Heart left ventricle (tissue), 13 donors: ENCODE data around the gene DCPS.

Experiments
- CTCF ChIP-seq, 12 donors: fragments of 200-600 bp; sonication (generic) in 4 of 12; IDR thresholded peaks; one replicate each; pipeline versions ENCODE4 v1.5.0 to v1.8.0; 2018 to 2022; ENCODE audit warnings: antibody characterized with exemption in 12 of 12, mild to moderate bottlenecking in 5 of 12
- POLR2A ChIP-seq, 2 donors: fragments of 450-650 bp; IDR thresholded peaks; one replicate each; pipeline ENCODE4 v1.6.1; 2017; ENCODE audit warnings: antibody characterized with exemption in 2 of 2, mild to moderate bottlenecking in 2 of 2, moderate library complexity in 2 of 2
- donor health status: ischemic (EF 13 %, LVEDD 7.1; RV severe dilation, severe dysfunction).
- donor health status: DM: no; HTN: yes; CAD: no.
- donor health status: DM: no; HTN: no; CAD: no.
- donor health status: ischemic (EF 25% LVEDD 6.9; RV normal size, moderate dysfunction).
- donor health status: ischemic (EF 25% LVEDD 5.7; RV mildly dilated, moderate dysfunction).
- donor health status: ischemic (EF 35%, LVEDD 5.7; RV mildly dilated, moderate dysfunction).
- donor health status: nonischemic (EF 11% LVEDD 7.7; RV severe dilation, severe dysfunction).
- donor health status: DM: yes; HTN: yes; CAD: no.
- donor health status: PGD.
- donor health status: ischemic (EF 29% LVEDD 5.4; RV normal size, mild dysfunction).
- donor health status: nonischemic (EF 23%, LVEDD 6.1; RV moderate dilation, normal function).

GRCh38 chr11:126363706-126364248, 59.9 kb downstream of the DCPS start:
- TF ChIP-seq POLR2A (IDR thresholded peaks at IDR 0.05), result no peak
- TF ChIP-seq CTCF (IDR thresholded peaks at IDR 0.05), result no peak
